H1 (cell line): ENCODE measurements around the gene TM9SF2. TPM values are rescaled to one million over a fixed set of nuclear protein-coding genes. Genes with fewer than 3 reads are reported as not detected.

ENCODE experiments used
- CTCF ChIA-PET: fragments of 300-600 bp; sonication (Branson Sonifier 250); formaldehyde crosslinking; loops from one replicate; lab custom pipeline; 2021; ENCODE audit not compliant: partially characterized antibody; lab: Charles Lee
- POLR2A ChIA-PET: fragments of 300-600 bp; sonication (Branson Sonifier 250); formaldehyde crosslinking; loops from one replicate; lab custom pipeline; 2021; ENCODE audit warnings: inconsistent platforms; ENCODE audit not compliant: partially characterized antibody; lab: Charles Lee
- DNase-seq, 2 experiments: peaks; one replicate each; pipeline versions ENCODE4 v3.0.0 to v3.0.0-alpha.2; 2010 to 2022; ENCODE audit warnings: low spot score in 2 of 2, low read depth in 1 of 2, mixed read lengths in 1 of 2
- FAIRE-seq: peaks from 2 replicates; lab custom pipeline; 2011; peaks lifted over from hg19 to GRCh38; lab: Jason Lieb, UNC
- H2AFZ ChIP-seq: 2 replicates; pipeline ENCODE4 v1.8.1; 2012; ENCODE audit warnings: low read length, inconsistent platforms
- H2AK5ac ChIP-seq: 2 replicates; pipeline ENCODE4 v1.6.1; 2013; ENCODE audit warnings: low read depth, low read length
- H2BK120ac ChIP-seq: replicated peaks from 2 replicates; pipeline ENCODE3; 2013; ENCODE audit warnings: low read depth, low read length, inconsistent platforms
- H2BK12ac ChIP-seq: 2 replicates; pipeline ENCODE4 v1.6.1; 2013; ENCODE audit warnings: low read depth, low read length
- H2BK15ac ChIP-seq: 2 replicates; pipeline ENCODE4 v1.6.1; 2013; ENCODE audit warnings: low read length
- H2BK20ac ChIP-seq: 2 replicates; pipeline ENCODE4 v1.6.1; 2013; ENCODE audit warnings: low read length
- H2BK5ac ChIP-seq: 2 replicates; pipeline ENCODE4 v1.6.1; 2013; ENCODE audit warnings: low read depth, low read length
- H3K14ac ChIP-seq: 2 replicates; pipeline ENCODE4 v1.6.1; 2013; ENCODE audit warnings: inconsistent platforms; ENCODE audit not compliant: insufficient read length
- H3K18ac ChIP-seq: 2 replicates; pipeline ENCODE4 v1.6.1; 2013; ENCODE audit warnings: low read length; ENCODE audit errors: extremely low read depth
- H3K23ac ChIP-seq: 2 replicates; pipeline ENCODE4 v1.6.1; 2013; ENCODE audit warnings: inconsistent platforms; ENCODE audit not compliant: insufficient read length
- H3K23me2 ChIP-seq: 2 replicates; pipeline ENCODE4 v1.6.1; 2013; ENCODE audit warnings: low read depth, low read length
- H3K27ac ChIP-seq: 2 replicates; pipeline ENCODE4 v1.6.1; 2011; ENCODE audit warnings: low read depth, low read length, inconsistent platforms
- H3K27me3 ChIP-seq, 4 experiments: replicated peaks in 1 of 4; 1 replicate in 1 of 4; 2 replicates in 3 of 4; pipeline versions ENCODE4 v1.6.1 to v1.8.1; 2011 to 2013; ENCODE audit warnings: low read length in 3 of 4, mild to moderate bottlenecking in 3 of 4, inconsistent platforms in 2 of 4, mixed read lengths in 2 of 4, moderate library complexity in 1 of 4; ENCODE audit not compliant: control insufficient read depth in 3 of 4, insufficient read depth in 3 of 4; ENCODE audit errors: extremely low read depth in 1 of 4
- H3K36me3 ChIP-seq, 4 experiments: 2 replicates each; pipeline versions ENCODE4 v1.6.1 to v1.8.1; 2011 to 2013; ENCODE audit warnings: mild to moderate bottlenecking in 4 of 4, low read length in 3 of 4, moderate library complexity in 2 of 4, control low read depth in 1 of 4, inconsistent platforms in 1 of 4; ENCODE audit not compliant: insufficient read depth in 4 of 4, control insufficient read depth in 2 of 4
- H3K4ac ChIP-seq: replicated peaks from 2 replicates; pipeline ENCODE3; 2013; ENCODE audit warnings: low read length, low read depth, mixed read lengths, inconsistent platforms; ENCODE audit not compliant: insufficient read length
- H3K4me1 ChIP-seq, 4 experiments: replicated peaks in 1 of 4; 1 replicate in 1 of 4; 2 replicates in 3 of 4; pipeline versions ENCODE4 v1.6.1 to v1.8.1; 2011 to 2013; ENCODE audit warnings: low read length in 3 of 4, inconsistent platforms in 2 of 4, mixed read lengths in 1 of 4; ENCODE audit not compliant: insufficient read depth in 4 of 4, control insufficient read depth in 3 of 4
- H3K4me2 ChIP-seq, 2 experiments: 2 replicates each; pipeline versions ENCODE4 v1.6.1 to v1.8.1; 2011 to 2013; ENCODE audit warnings: low read depth in 2 of 2, low read length in 2 of 2, control low read depth in 1 of 2, inconsistent platforms in 1 of 2, mild to moderate bottlenecking in 1 of 2; ENCODE audit not compliant: insufficient read depth in 1 of 2
- H3K4me3 ChIP-seq, 4 experiments: fragments of 200-600, 300-600 bp in 1 of 4; sonication (generic), shearing (Covaris generic), sonication (Bioruptor Twin) in 1 of 4; 2 replicates each; pipeline versions ENCODE4 v1.5.1 to v1.8.1; 2011 to 2016; ENCODE audit warnings: low read length in 4 of 4, low read depth in 3 of 4, control low read depth in 2 of 4, inconsistent platforms in 2 of 4, mild to moderate bottlenecking in 2 of 4, mixed read lengths in 1 of 4, moderate library complexity in 1 of 4; ENCODE audit not compliant: insufficient read depth in 2 of 4; ENCODE audit errors: extremely low read depth in 1 of 4
- H3K56ac ChIP-seq: replicated peaks from 2 replicates; pipeline ENCODE3; 2013; ENCODE audit warnings: low read depth, mild to moderate bottlenecking, mixed read lengths, low read length, inconsistent platforms; ENCODE audit not compliant: insufficient read length
- H3K79me1 ChIP-seq: 2 replicates; pipeline ENCODE4 v1.6.1; 2013; ENCODE audit warnings: low read depth, low read length, control low read depth
- H3K79me2 ChIP-seq, 2 experiments: 2 replicates each; pipeline versions ENCODE4 v1.6.1 to v1.8.1; 2012 to 2013; ENCODE audit warnings: low read length in 2 of 2, mild to moderate bottlenecking in 2 of 2, inconsistent platforms in 1 of 2; ENCODE audit not compliant: insufficient read depth in 2 of 2, control insufficient read depth in 1 of 2
- H3K9ac ChIP-seq, 4 experiments: replicated peaks in 1 of 4; 1 replicate in 1 of 4; 2 replicates in 3 of 4; pipeline versions ENCODE4 v1.6.1 to v1.8.1; 2011 to 2013; ENCODE audit warnings: low read depth in 3 of 4, low read length in 3 of 4, control low read depth in 2 of 4, mild to moderate bottlenecking in 2 of 4, moderate library complexity in 2 of 4, inconsistent platforms in 1 of 4; ENCODE audit errors: extremely low read depth in 1 of 4
- H3K9me3 ChIP-seq, 2 experiments: 2 replicates each; pipeline versions ENCODE4 v1.6.1 to v1.8.1; 2012 to 2013; ENCODE audit warnings: mild to moderate bottlenecking in 2 of 2, moderate library complexity in 2 of 2, control low read depth in 1 of 2, inconsistent platforms in 1 of 2, low read depth in 1 of 2, low read length in 1 of 2, mixed read lengths in 1 of 2; ENCODE audit not compliant: insufficient read depth in 2 of 2
- H4K20me1 ChIP-seq, 2 experiments: replicated peaks in 1 of 2; 2 replicates each; pipeline versions ENCODE3 to v1.8.1; 2011 to 2013; ENCODE audit warnings: inconsistent platforms in 2 of 2, low read length in 2 of 2, mild to moderate bottlenecking in 1 of 2; ENCODE audit not compliant: insufficient read depth in 2 of 2, control insufficient read depth in 1 of 2
- H4K5ac ChIP-seq: 2 replicates; pipeline ENCODE4 v1.6.1; 2013; ENCODE audit warnings: low read length, low read depth, mixed read lengths, inconsistent platforms; ENCODE audit not compliant: insufficient read length
- H4K8ac ChIP-seq: 2 replicates; pipeline ENCODE4 v1.8.0; 2013; ENCODE audit warnings: mild to moderate bottlenecking, moderate library complexity, low read length, inconsistent platforms; ENCODE audit not compliant: insufficient read depth; ENCODE audit errors: extremely low read depth
- H4K91ac ChIP-seq: replicated peaks from 2 replicates; pipeline ENCODE3; 2013; ENCODE audit warnings: low read length, mixed read lengths, inconsistent platforms; ENCODE audit not compliant: insufficient read length
- FOSL1 ChIP-seq: IDR thresholded peaks from 2 replicates; pipeline ENCODE4 v1.6.1; 2011; ENCODE audit warnings: mild to moderate bottlenecking, low read depth, low read length, moderate library complexity; ENCODE audit not compliant: insufficient read depth
- POLR2A ChIP-seq, 2 experiments: IDR thresholded peaks; 1 replicate in 1 of 2; 2 replicates in 1 of 2; pipeline ENCODE4 v1.6.1; 2011; ENCODE audit warnings: low read depth in 2 of 2, low read length in 2 of 2, mild to moderate bottlenecking in 2 of 2; ENCODE audit errors: control extremely low read depth in 1 of 2
- WGBS, 2 experiments: shearing (Covaris generic) in 1 of 2; methylation state at CpG; one replicate each; pipeline versions ENCODE4 v1.1.6 to v1.1.7; 2013 to 2015; ENCODE audit warnings: low lambda C conversion rate in 2 of 2, mixed read lengths in 2 of 2, inconsistent platforms in 1 of 2, low coverage in 1 of 2, missing lambda C conversion rate in 1 of 2; ENCODE audit not compliant: insufficient replicate concordance in 2 of 2, insufficient coverage in 1 of 2, insufficient read length in 1 of 2; ENCODE audit errors: extremely low coverage in 1 of 2, missing lambda C conversion rate in 1 of 2; 5-methylcytosine and 5-hydroxymethylcytosine counted together
- polyA plus RNA-seq, 7 experiments: library from polyadenylated mRNA; depleted of rRNA in 3 of 7; stranded (reverse) in 5 of 7; unstranded in 2 of 7; fragments of >200 nt in 5 of 7; fragments of 200-250 nt in 2 of 7; gene quantifications; 1 replicate in 5 of 7; 2 replicates in 1 of 7; 4 replicates in 1 of 7; pipeline versions ENCODE4 v1.2.1 to v1.2.3, GENCODE V29; 2011 to 2013; ENCODE audit warnings: missing spikeins in 2 of 7, mixed read lengths in 2 of 7
- total RNA-seq: library from RNA; stranded (reverse); fragmentation: NEBNext Ultra II Directional; extraction: Animal tissue kit (Norgen Biotek cat#: 25700); gene quantifications from 2 replicates; pipeline ENCODE4 v1.2.1, GENCODE V29; 2021

TM9SF2 gene
- total and polyA plus RNA-seq, 2 of the 8 experiments (the other 6 are each of a cell fraction or from before 2014, with no cell fraction given) = 68.0 to 101 TPM

DNA sequence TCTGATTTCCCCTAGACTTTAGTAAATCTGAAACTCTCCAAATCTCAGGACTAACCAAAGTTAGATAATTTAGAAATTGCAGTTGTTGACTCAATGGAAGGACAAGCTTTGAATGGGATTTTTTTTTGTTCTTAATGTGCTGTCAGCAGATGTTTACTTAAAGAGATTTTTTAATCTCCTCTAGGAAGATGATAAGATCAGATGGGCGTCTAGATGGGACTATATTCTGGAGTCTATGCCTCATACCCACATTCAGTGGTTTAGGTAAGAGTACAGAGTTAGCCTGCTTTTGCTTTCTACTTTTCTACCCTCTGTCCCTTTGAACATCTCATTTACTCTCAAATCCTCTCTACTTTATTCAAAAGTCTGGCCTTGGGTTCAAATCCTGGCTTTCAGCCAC, 39.3 kb downstream of the TM9SF2 start:
- Histone ChIP-seq H3K4me2 (no peak overlapping the region), H3K23ac (no peak overlapping the region), H3K14ac (no peak overlapping the region), H2AFZ (no peak overlapping the region), H3K23me2 (no peaks in the 10 kb centered on the region), H3K9ac (no peak overlapping the region), H3K27me3 (no peaks in the 10 kb centered on the region), H3K4me3 (no peak overlapping the region), H3K27ac (no peak overlapping the region), H3K79me1 (no peaks in the 10 kb centered on the region), H2BK15ac (no peak overlapping the region)
- WGBS, 2 experiments = 91% methylated on average over 1 of the region's 1 CpG; no CpG with 5 or more reads in 1 of the 2 experiments
- POLR2A ChIA-PET = interaction anchor here (0.5 kb wide), 1 partner anchor 377 kb away, joined by 4 read pairs; no protein-coding TSS in a partner anchor
- TF ChIP-seq FOSL1 (no peak), POLR2A (IDR thresholded peaks at IDR 0.05; ENCODE audit: control extremely low read depth in 1 of 2, low read depth in 2 of 2, low read length in 2 of 2) (no peak)
- TF ChIP-seq, all 59 proteins: peak for 0
- no peak overlapping the region for H2BK120ac ChIP-seq
- H2BK12ac ChIP-seq = no peak overlapping the region
- H3K36me3 ChIP-seq = peaks cover 3 to 56% (median 19%) of the 10 kb centered on the region in 4 experiments; a peak in 7 of 8 replicates
- no peaks in the 10 kb centered on the region for H4K20me1 ChIP-seq
- H2BK20ac ChIP-seq = no peak overlapping the region
- no peaks in the 10 kb centered on the region for H3K4me1 ChIP-seq
- H3K9me3 ChIP-seq = no peaks in the 10 kb centered on the region
- H3K18ac ChIP-seq = no peak overlapping the region
- H4K8ac ChIP-seq = no peak overlapping the region
- no peak overlapping the region for H2AK5ac ChIP-seq
- no peaks in the 10 kb centered on the region for H3K79me2 ChIP-seq
- FAIRE-seq (no peak), DNase-seq (no peak)
- CTCF ChIA-PET = no interaction called here
- H4K91ac ChIP-seq = no peak overlapping the region
- no peak overlapping the region for H4K5ac ChIP-seq
- no peak overlapping the region for H2BK5ac ChIP-seq
- H3K56ac ChIP-seq = no peak overlapping the region
- no peak overlapping the region for H3K4ac ChIP-seq
